Dedifferentiated amniotic fluid mesenchymal stem cell (primary cell): ENCODE measurements around the gene ACSS2.

Source experiments
- DNase-seq: peaks from one replicate; pipeline ENCODE4 v3.0.0-alpha.2; 2016; ENCODE audit errors: extremely low spot score

ACSS2 gene, protein sequence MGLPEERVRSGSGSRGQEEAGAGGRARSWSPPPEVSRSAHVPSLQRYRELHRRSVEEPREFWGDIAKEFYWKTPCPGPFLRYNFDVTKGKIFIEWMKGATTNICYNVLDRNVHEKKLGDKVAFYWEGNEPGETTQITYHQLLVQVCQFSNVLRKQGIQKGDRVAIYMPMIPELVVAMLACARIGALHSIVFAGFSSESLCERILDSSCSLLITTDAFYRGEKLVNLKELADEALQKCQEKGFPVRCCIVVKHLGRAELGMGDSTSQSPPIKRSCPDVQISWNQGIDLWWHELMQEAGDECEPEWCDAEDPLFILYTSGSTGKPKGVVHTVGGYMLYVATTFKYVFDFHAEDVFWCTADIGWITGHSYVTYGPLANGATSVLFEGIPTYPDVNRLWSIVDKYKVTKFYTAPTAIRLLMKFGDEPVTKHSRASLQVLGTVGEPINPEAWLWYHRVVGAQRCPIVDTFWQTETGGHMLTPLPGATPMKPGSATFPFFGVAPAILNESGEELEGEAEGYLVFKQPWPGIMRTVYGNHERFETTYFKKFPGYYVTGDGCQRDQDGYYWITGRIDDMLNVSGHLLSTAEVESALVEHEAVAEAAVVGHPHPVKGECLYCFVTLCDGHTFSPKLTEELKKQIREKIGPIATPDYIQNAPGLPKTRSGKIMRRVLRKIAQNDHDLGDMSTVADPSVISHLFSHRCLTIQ

DNA sequence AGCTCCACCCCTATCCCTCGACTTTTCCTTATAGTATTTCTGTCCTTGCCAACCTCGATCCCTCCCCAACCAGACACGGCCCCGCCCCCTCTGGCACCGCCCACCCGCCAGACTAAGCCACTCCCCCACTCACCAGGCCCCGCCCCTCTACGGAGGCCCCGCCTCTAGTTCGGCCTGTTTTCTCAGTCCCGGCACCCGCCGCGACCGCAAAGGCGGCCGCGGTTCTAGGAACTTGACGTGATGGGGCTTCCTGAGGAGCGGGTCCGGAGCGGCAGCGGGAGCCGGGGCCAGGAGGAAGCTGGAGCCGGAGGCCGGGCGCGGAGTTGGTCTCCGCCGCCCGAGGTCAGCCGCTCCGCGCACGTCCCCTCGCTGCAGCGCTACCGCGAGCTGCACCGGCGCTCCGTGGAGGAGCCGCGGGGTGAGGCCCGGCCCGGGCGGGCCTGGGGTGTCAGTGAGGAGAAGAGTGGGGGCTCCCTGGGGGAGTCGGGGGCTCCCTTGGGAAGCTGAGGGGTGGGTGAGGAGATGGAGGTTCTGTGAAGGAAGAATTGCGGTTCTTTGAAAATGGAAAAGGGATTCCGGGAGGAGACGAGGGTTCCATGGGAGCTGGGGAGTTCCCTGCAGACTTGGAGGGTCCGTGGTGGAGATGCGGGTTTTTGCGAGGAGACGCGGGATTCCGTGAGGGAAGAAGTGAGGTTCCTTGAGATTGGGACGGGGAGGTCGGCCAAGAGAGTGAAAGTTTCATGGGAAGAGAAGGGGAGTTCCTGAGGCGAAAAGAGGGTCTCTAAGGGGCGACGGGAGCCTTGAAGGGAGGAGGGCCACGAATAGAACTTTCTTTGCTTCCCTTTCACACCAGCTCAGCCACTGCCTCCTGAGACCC lies at the start of gene ACSS2:
Gene ACSS2, plus strand, starts transcription at position 207 of the 877 bp plus-strand sequence. Its CDS starts 34 bp downstream, at position 241.
- DNase-seq = peak; percentile 96

DNA sequence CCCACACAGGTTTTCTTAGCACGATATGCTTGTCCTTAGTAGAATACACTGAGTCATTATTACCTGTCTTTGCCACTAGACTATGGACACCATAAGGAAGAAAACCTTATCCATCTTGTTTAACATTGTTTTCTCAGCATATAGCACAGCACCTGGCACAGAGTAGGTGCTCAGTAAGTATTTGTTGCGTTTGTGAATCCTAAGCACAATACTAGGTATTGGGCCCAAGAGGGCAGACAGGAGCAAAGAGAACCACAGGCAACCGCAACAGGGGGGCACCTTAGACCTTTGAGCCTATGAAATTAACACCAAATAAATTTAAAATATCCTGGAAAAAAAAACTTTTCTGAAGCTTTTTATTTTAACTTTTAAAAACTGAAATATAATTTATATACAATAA lies 47.2 kb upstream of the ACSS2 start:
- no peak for DNase-seq

DNA sequence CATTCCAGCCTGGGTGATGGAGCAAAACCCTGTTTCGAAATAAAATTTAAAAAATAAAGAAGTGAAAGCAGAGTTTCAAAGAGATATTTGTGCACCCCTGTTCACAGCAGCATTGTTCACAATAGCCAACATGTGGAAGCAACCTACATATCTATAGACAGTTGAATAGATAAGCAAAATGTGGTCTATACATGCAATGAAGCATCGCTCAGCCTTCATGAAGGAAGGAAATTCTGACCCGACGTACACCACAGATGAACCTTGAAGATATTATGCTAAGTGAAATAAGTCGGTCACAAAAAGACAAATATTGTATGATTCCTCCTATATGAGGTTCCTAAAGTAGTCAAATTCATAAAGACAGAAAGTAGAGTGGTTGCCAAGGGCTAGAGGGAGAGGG lies 44.5 kb upstream of the ACSS2 start:
- DNase-seq = no peak

DNA sequence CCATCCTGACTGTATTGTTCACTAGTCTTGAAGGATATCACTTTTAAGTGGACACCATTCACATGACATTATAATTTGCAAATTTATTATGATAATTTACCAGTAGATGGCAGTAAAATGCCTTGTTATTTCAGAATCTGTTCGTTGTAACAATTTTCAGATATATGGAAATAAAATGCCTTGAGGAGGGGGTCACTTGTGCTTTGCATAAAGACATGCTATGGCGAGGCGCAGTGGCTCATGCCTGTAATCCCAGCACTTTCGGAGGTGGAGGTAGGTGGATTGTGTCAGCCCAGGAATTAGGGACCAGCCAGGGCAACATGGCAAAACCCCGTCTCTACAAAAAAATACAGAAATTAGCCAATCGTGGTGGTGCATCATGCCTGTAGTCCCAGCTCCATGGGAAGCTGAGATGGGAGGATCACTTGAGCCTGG lies 41.9 kb upstream of the ACSS2 start:
- DNase-seq = peak; percentile 76

DNA sequence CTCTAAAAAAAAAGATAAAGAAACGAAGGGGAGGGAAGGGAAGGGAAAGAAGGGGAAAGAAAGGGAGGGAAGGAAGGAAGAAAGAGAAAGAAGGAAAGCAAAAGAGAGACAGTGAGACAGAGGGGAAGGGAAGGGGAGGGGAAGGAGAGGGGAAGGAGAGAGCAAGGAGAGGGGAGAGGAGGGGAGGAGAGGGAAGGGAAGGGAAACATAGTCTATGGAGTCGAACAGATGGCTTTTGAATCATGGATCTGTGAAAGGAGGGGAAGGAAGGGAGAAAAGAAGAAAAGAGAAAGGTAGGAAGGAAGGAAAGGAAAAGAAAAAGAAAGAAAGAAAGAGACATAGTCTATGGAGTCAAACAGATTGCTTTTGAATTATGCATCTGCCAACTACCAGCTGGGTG lies 34.3 kb upstream of the ACSS2 start:
- no peak for DNase-seq

DNA sequence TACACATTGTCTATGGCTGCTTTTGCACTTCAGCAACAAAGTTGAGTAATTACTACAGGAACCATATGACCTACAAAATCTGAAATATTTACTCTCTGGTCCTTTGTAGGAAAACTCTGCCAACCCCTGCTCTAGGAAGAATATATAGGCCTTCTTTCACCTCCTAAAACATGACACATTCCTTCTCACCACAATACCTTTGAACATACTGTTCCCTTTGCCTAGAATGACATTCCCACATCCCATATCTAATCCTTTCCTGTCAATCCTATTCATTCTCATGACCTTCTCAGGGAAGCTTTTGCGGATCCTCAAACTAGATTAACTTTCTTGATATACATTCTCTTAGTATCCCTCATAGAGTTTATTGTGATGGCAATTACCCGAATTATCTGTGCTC lies 33.0 kb upstream of the ACSS2 start:
- no peak for DNase-seq

DNA sequence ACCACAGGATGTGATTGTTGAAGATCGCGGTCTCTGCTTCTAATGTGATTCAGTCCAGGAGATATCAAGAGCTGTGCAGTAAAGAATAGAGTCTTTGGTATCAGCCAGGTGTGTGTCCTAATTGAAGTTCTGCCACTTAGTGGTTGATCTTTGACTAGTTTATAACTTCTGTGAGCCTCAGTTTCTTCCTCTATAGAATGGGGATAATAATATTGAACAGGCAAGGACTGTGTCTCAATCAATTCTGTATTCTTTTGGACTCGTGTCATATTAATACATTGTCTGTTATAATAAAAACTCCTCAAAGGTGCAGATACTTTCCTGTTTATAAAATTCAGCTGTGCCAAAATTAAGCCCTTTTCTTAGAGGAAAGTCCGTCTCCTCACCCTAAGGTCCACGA lies 27.8 kb upstream of the ACSS2 start:
- no peak for DNase-seq

DNA sequence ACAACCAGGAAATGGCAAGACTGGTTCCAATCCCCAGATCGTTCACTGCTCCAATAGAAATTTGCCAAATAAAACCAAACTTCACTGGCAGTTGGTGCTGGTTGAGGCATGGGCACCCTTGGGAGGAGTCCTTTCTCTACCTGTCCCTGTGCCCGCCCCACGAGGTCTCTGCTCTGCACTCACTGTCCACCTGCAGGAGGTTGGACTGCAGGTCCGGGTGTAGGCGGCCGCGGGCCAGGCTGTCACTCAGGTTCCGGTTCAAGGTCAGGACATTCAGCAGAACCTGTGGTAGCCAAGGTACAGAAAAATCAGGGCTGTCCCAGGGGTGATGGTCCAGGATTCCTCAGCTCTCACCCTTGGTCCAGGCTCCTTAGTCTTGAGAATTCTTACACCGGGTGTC lies 26.6 kb upstream of the ACSS2 start:
- no peak for DNase-seq

DNA sequence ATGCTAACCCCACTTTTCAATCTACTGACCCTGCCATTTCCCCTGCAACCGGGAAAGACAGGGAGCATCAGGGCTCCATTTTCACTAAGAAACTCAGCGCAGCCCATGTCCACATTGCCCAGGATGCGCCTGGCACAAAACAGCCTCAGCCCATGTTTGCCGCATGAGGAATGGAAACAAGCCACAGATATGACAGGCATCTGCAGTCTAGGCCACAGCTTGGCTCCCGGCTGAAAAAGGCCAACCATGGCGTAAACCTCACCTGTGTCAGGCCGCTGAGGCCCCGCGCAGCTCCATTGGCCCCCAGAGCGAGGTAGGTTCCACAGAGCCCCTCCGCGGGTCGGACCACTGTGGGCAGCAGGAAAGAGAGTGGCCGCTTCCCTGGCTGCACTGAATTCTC lies 25.4 kb upstream of the ACSS2 start:
- DNase-seq = no peak

DNA sequence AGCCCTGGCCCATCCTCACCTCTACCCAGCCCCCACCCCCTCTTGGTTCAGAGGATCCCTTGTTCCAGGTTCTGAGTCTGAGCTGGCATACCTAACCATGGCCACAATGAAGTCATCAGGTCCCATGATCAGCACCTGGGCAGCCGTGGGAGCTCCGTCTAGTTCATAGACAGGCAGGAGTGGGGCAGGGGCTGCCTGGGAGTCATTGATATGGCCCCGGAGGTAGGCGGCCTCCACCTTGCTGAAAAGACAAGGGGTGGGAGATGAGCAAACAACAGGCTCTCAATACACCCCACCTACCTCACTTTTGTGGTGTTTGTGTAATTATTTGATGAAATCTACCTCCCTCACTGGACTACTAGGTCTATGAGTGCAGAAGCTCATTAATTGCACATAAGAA lies 24.1 kb upstream of the ACSS2 start:
- no peak for DNase-seq

DNA sequence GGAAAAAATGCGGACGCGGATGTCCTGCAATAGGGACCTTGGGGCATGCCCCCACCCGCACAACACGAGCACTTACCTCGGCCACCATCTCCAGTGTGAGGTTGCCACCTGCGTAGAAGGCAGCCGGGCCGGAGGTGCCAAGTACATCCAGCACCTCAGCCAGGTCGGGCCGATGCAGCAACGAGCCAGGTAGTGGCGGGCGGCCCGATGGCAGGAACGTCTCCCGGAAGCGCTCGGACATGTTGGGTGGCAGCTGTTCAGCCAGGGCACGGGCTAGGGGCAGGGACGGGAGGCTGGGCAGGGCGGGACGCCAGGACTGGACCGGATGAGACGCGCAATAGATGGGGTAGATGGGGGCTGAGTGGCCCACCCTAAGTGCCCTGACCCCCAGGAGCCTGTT lies 17.0 kb upstream of the ACSS2 start:
- DNase-seq = no peak

DNA sequence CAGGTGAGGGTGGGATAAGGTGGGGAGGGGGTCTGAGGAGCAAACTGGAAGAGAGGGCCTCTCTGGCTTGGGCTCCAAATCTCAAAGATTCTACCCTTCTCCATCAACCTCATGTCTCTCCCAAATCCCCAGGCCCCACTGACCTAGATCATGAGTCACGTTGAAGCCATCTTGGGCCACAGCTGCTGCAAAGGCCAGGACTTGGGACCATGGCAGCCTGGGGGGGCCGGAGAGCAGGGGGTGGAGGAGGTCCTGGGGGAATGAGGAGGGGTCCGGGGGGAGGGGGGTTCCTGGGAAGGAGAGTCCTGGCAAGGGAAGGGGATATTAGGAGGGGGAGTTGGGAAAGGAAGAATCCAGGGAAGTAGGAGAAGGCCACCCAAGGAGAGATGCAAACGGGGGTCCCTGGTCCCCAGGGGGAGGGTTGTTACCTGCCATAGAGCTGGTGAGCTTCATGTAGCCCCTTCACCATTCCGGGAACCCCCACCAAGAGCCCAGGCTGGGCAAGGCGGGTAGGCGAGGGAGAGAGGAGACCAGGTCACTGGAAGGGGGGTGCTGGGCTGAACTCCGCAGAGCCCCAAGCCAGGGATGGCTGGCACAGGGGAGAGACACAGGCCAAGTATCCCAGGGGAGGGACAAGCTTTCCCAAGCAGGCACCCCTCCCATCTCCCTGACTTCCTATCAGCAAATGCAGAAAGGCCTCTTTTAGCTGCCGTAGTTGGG lies 16.4 kb upstream of the ACSS2 start:
- DNase-seq = no peak

DNA sequence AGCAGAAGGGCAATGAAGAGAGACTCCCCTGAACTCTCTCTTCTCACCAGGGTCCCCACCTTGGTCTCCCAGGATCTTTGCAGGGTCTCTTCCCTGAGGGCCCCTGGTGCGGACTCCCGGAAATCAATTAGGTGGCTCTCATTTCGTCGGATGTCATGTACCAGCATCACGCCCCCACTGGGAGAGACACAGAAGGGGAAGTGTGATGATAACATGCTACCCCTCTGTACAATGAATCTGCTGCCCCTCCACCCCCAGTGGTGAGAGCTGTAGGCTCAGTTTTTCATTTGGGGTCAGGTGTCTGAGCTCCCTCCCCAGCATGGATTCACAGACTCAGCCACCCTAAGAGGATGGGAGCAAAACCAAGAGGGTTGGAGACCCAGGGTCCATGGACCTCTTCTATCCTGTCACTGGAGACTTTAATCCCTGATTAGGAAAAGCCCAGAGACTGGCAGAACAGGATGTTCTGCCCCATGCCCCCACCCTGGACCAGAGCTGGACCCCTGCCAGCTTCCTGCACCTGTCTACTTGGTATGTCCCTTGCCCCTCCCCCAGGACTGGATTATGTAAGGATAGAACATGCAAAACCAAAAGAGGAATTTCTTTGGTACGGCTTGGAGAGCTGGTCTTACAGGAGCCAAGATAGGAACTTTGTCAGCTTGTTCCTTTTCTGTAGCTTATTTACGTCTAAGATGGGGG lies 14.9 kb upstream of the ACSS2 start:
- no peak for DNase-seq

DNA sequence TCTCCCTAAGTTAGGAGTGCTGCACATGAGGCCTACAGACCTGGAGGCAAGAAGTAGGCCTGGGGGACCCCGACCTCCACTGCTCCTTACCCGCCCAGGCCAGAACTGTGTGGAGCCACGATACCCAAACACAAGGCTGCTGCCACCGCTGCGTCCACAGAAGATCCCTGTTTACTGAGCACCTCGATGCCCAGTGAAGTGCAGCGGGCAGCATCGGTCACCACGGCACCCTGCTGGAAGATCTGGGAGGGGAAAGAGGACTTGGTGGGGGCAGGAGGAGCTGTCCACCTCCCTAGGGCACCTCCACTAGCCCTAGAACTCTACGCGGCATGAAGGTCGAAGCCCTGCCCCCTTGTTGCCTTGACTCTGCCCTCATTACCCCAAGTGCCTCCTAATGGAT lies 13.7 kb upstream of the ACSS2 start:
- DNase-seq = no peak

DNA sequence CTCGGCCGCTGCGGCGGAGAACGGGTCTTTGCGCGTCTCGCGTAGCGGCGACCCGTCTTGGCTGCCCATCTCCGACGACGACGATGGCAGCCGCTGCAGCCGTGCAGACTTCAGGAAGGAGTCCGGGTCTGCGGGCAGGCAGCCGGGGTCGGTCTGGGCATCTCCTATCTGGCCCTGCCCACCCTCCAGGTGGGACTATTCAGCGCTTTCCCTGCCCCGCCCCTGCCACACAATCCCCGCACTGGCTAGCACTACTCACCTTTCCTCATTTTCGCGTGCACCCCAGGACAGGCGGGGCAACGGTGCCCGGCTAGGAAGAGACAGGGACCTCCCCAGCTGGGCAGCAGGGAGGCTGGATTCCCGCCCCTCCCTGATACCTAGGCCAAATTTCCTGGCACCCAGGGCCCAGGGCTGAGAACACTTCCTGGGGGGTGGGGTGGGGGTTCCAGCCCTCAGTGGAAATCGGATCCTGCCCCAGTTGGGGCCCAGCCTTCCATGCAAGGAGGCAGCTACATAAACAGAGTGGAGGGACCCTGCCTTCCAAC lies 12.9 kb upstream of the ACSS2 start:
- DNase-seq = no peak

DNA sequence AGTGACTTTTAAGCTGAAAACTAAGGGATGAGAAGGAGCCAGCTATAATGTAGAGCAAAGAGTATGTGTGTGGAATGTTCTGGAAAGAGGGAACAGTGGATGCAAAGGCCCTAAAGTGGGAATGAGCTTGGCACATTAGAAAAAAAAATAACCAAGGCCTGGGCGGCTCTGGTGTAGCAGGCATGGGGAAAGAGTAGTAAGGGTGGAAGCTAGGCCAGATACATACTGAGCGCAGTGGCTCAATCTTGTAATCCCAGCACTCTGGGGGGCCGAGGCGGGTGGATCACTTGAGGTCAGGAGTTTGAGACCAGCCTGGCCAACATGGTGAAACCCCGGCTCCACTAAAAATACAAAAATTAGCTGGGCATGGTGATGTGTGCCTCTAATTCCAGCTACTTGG lies 12.2 kb upstream of the ACSS2 start:
- DNase-seq = no peak

DNA sequence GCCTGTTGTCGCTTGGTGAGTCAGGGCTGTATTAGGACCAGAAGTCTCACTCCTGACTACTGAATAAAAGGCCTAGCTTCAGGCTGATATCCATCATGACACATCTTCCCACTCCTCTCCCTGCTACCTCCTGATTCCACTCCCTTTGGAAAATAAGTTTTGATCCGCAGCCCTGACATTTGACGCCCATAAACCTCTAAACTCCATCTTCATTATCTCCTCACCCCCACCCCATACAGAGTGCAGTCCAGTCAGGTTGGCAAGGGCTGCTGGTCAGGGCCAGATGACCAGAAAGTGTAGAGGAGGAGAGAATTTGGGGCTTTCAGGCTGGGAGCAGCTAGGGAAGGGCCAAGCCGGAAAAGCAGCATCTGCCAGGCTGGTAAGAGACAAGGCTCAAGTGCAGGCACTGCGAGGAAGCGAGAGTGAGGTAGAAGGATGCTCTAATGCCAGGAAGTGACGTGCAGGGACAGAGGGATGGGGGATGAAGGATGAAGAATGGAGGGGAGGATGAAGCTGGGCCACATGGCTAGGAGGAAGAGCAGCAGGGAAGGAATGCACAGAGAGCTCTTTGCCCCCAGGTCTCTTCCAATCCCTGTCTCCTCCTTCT lies 5.0 kb upstream of the ACSS2 start:
- DNase-seq = no peak

DNA sequence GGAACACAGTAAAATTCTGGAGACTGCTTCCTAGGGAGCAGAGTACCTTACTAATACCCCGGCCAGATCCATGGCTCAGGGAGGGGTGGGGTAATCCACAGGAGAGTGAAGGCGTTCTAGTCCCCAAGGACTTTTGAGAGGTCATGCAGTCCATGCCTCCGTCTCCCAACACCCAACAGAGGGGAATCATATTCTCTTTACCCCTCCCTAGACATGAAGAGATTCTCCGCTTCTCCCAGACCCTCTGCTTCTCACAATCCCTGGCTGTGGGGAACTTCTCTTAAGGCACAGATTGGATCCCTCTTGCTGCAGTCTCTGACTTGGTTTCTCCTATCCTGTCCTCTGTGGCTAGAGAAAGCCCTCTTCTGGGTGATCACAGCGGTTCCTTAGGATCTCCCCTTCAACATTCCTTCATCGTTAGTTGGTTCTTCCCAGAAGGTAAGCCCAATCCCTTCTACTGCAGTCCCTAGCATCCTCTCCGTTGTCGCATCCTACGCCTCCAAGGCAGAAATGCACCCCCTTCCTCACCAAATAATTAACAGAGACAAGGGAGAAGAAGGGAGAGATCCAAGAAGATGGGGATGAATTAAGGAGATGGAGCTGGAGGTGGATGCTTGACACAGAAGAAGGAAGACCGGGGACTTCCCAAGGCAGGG lies 4.3 kb upstream of the ACSS2 start:
- DNase-seq = no peak

DNA sequence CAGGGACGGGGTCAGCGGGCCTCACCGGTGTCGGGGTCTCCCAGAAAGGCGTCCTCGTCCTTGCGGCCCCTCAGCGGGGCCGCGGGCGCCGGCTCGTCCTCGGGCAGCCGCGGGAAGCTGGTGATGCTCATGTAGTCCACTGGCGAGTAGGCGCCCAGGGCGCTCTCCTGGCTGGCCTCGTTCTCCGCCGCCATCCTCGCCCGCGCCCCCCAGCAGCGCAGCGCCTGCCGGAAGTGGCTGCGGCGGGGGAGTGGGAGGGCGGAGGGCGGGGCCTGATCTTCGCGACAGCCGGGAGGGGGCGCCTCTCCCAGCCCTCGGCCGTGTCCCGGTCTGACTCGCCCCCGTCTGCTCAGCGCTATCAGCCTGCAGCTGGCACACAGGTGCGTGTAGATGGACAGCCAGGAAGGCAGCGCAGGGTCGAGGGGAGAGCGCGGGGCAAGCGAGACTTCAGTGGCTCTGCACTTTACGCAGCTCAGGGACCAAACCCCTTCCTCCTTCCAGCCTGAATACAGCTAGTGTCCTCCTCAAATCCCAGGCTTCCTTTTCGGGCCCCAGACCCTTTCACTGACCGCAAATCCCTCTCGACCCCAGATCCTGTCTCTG lies 3.7 kb upstream of the ACSS2 start, which contains the start of gene GGT7:
Gene GGT7, minus strand, starts transcription at position 235 of the 603 bp plus-strand sequence. Its CDS starts 41 bp downstream, at position 194.
- peak; percentile 47 for DNase-seq
